Measurements from ENCODE around the gene NEK11.

DNA sequence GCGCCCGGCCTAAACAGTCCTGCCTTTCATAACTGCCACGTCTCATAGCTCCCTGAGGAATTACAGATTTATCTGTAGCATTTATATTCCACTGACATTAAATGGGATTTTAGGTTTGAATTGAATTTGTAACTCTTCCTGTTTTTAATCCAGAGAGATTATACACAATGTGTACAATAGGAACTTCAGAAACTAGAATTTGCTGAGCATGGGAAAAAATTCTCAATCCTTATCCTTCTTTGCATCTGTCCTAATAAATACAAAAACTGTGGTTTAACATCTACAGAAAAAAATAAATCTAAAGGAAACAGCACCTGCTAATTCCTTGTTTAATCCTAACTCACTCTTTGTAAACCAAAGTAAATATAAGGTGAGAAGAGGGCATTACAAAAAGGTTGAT, 2.2 kb downstream of the NEK11 start:
- TF ChIP-seq CTCF (IDR thresholded peaks at IDR 0.05) (no peak), POLR2A (IDR thresholded peaks at IDR 0.05) (no peak)
